Adrenal gland (tissue), 5 donors: Measurements from ENCODE around the gene ISM1.

Experiments used
- POLR2A ChIP-seq, 2 donors: fragments of 450-650 bp; IDR thresholded peaks; one replicate each; pipeline ENCODE4 v1.6.1; 2017; ENCODE audit warnings: antibody characterized with exemption in 2 of 2, mild to moderate bottlenecking in 2 of 2, moderate library complexity in 1 of 2
- TF ChIP-seq, protein P1 (sequence below), 6 experiments: fragments of 450-650 bp in 4 of 6; fragments of 200-600 bp in 2 of 6; sonication (generic) in 1 of 6; IDR thresholded peaks; 1 replicate in 5 of 6; 2 replicates in 1 of 6; pipeline versions ENCODE4 v1.5.1 to v1.8.0; 2016 to 2021; ENCODE audit warnings: antibody characterized with exemption in 6 of 6, mild to moderate bottlenecking in 2 of 6, moderate library complexity in 1 of 6
- donor health status: DM: no; HTN: no; CAD: no.

DNA sequence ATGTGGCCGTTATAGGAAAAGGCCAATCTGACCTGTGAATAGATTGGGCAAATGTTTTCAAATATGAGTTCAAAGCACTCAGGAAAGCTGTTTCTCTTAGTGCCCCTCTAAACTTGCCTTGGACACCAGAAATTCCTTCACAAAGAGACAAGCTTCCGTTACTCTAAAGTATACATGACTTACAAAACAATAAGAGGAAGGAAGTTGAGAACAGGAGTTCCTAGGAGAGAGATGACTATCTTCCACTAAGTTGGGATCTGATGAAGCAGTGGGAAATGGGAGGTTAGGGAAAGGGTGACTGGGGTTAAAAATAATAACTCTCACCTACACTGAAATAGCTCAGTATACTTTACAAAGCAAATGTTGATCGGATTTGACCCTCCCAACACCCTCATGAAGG, 50.0 kb downstream of the ISM1 start:
- TF ChIP-seq, protein P1, sequence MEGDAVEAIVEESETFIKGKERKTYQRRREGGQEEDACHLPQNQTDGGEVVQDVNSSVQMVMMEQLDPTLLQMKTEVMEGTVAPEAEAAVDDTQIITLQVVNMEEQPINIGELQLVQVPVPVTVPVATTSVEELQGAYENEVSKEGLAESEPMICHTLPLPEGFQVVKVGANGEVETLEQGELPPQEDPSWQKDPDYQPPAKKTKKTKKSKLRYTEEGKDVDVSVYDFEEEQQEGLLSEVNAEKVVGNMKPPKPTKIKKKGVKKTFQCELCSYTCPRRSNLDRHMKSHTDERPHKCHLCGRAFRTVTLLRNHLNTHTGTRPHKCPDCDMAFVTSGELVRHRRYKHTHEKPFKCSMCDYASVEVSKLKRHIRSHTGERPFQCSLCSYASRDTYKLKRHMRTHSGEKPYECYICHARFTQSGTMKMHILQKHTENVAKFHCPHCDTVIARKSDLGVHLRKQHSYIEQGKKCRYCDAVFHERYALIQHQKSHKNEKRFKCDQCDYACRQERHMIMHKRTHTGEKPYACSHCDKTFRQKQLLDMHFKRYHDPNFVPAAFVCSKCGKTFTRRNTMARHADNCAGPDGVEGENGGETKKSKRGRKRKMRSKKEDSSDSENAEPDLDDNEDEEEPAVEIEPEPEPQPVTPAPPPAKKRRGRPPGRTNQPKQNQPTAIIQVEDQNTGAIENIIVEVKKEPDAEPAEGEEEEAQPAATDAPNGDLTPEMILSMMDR (IDR thresholded peaks at IDR 0.05), result no peak
- no peak for TF ChIP-seq POLR2A (IDR thresholded peaks at IDR 0.05)
